HUDEP-2 (cell line): ENCODE results near the gene RAPGEF1.
A peak's percentile ranks its signal among the peaks of the same experiment; 100 is the strongest.
"Not testable (repeated sequence)": the region's sequence is repeated elsewhere in the genome, so short reads cannot be mapped to it uniquely, and the experiment has no call there.

Experiments used
- DNase-seq, 76 experiments: peaks; one replicate each; lab custom pipeline; 2025; ENCODE audit not compliant: unreplicated experiment in 76 of 76; lab: John Stamatoyannopoulos, UW

The RAPGEF1 gene

GRCh38 chr9:131739959-131740648, at the start of gene RAPGEF1:
Gene RAPGEF1 (minus strand): TSS chr9:131740076. CDS start chr9:131739830, 246 bp downstream.
- DNase-seq, result peak in 55 of 76 experiments; percentile 5 to 75 (median 47)

GRCh38 chr9:131788851-131789250, 49.0 kb upstream of the RAPGEF1 start:
- DNase-seq, result no peak

DNA sequence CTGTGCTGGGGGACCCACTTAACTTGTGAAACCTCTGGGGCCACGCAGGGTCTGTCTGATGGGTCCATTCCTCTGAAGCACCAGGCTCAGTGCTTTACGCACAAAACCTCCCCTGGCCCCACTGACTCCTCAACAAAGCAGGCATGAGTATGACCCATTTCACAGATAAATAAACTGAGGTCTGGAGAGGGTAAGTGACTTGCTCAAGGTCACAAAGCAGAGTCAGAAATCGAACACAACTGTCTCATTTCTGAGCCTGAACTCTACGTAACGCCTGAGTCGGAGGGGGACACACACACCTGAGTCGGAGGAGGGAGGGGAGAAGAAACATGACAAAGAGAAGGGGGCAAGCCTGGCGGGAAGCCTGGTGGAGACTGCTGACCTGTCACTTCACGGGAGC, 48.0 kb upstream of the RAPGEF1 start:
- no peak for DNase-seq

- DNase-seq, result no peak
Measured at GRCh38 chr9:131784748-131785501, 45.0 kb upstream of the RAPGEF1 start.

DNA sequence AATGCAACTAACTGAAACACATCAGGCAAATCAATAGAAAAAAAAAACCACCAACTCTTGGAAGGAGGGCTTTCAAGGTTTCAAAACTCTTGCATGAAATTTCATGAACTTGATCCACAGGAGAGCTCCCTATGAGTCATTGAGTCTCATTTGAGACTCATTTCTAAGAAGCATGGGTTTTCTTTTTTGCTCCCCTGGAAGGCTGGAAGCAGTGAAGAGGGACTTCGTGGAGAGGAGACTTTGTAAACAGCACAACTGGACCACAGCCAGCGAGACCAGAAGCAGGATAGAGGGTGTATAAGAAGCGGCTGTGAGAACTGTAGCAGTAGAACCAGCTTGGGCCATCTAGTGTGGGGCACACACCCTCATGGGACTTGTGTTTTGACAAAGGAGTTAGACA, 41.2 kb upstream of the RAPGEF1 start:
- DNase-seq, result no peak

GRCh38 chr9:131776473-131776872, 36.6 kb upstream of the RAPGEF1 start:
- DNase-seq, result peak in 40 of 76 experiments; percentile 1 to 47 (median 14)

GRCh38 chr9:131776036-131776435, 36.2 kb upstream of the RAPGEF1 start:
- no peak for DNase-seq

DNA sequence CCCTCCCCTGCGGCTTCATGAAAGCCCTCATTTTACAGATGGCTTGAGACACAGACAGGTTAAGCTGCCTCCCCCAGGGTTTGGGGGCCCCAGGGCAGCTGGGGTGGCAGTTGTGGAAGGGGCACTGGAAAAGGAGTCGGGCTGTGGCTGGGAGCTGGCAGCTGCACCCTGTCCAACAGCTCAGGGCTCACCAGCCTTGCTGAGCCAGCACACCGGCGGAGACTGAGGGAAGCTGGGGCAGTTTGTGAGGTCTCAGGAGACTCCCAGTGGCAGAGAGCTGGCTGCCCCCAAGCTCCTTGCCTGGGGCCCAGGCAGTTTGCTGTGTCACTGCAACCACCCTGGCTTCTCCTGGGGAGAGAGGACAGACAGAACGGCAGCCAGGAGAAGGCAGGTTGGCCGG, 34.8 kb upstream of the RAPGEF1 start:
- DNase-seq, result no peak

- DNase-seq, result peak in 44 of 76 experiments; percentile 2 to 52 (median 20)
Measured at GRCh38 chr9:131773911-131774379, 34.1 kb upstream of the RAPGEF1 start.

- no peak for DNase-seq
Measured at GRCh38 chr9:131772940-131773339, 33.1 kb upstream of the RAPGEF1 start.

DNA sequence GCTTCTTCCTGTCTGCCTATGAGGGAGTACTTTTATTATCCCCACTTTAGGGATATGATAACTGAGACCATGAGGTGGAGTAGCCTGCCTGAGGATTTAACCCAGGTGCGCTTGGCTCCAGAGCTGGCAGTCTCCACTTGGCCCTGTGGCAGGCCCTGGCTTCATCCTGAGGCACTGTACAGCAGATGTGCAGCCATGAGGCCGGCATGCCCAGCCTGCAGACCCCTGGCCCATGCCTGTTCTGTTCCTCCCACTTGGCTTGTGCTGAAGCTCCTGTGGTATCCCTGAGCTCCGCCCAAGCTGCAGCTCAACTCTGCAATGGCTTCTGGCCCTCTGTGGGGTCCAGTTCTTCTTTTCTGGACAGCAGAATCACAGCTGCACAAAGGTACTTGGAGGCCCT, 31.8 kb upstream of the RAPGEF1 start:
- no peak for DNase-seq

DNA sequence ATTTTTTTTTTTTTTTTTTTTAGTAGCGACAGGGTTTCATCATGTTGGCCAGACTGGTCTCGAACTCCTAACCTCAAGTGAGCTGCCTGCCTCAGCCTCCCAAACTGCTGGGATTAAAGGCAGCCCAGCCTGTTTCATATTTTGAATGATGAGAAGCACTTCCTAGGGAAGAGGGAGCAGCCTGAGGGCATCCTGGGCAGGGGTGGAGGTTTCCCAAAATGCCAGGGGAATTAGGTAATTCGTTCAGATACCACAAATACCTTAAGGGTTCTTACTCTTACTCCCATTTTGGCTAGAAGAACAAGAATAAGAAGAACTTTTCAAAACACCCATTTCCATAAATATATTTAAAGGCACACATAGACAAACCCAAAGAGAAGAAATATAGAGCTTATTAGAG, 29.5 kb upstream of the RAPGEF1 start:
- DNase-seq, result no peak

GRCh38 chr9:131764568-131764967, 24.7 kb upstream of the RAPGEF1 start:
- DNase-seq, result no peak

DNA sequence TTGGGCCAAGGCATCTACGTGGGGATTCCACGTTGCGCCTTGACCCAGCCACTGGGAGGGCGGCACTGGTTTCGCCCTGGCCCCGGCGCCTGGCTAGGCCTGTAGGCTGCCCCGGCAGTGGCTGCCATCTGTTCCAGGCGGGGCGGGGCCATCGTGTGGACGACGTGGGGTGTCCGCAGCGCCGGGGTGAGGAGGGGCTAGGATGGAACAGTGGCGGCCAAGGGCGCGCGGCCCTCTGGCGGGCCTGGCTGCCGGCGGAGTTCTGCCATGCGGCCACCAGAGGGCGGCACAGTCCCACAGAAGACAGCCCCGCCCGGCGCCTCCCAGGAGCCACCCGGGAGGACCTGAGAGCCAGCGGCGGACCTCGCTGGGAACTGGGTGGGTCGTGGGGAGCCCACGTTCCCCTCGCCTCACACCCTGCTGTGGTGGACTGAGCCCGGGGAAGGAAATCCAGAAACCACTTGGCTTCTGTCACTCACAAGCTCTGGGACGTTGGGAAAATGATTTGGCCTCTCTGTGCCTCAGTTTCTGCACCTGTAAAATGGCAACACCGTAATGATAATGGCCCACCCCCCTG, 22.6 kb upstream of the RAPGEF1 start:
- peak in 57 of 76 experiments; percentile 4 to 69 (median 40) for DNase-seq

DNA sequence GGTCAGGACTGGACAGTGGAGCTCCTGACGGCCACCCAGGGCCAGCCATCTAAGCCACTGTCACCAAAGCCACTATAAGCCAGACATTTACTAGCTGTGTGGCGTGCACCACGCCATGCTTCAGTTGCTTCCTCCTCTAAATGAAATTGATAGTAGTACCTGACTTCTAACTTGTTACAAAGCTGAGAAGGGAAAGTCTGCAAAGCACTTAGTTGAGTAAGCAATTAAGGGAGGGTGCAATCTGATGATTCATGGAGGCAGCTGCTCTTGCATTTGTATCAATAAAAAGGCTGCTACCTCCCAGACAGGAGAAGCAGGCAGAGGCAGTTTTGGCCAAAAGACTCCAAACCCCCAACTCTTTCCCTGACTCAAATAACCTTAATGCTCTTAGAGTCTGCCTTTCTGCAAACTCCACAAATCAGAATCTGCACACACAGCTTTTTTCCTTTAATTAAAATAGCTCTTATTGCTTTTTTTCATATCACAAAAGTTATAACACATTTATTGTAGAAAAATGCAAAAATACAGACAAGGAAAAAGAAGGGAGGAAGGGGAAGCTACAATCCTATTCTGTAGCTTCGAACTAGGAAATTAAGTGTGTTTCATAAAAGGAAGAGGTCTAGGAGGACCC, 19.3 kb upstream of the RAPGEF1 start:
- no peak for DNase-seq

DNA sequence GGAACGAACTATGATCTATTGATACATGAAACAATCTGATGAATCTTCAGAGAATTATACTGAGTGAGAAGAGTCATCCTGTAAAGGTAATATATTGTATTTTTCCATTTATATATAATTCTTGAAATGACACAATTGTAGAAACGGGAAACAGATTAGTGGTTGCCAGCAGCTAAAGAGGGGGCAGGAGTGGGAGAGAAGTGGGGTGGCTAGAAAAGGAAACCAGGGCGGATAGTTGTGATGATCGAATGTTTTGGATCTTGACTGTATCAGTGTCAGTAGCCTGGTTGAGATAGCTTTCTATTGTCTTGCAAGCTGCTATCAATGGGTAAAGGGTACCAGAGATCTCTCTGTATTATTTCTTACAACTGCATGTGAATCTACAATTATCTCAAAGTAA, 17.7 kb upstream of the RAPGEF1 start:
- DNase-seq, result no peak

- peak in 64 of 76 experiments; percentile 12 to 83 (median 54) for DNase-seq
Measured at GRCh38 chr9:131755541-131756198, 15.8 kb upstream of the RAPGEF1 start.

DNA sequence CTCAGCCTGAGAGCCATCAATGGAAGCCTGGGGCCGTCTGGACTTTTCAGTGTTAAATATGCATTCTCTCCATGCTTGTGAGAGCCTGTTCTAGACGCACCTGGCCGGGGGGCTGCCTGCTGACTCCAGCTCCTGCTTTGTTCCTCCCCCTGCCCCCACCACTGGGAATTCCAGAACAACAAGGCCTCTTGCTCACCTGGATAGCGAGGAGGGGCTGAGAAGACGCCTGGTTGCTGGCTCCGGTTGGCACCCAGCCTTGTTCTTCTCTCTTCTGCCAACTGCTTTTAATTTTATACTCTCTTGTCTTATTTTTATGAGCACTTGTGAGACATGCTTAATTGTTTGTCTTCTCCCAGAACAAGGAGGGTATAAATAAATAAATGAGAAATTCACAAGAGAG, 15.0 kb upstream of the RAPGEF1 start:
- no peak for DNase-seq

DNA sequence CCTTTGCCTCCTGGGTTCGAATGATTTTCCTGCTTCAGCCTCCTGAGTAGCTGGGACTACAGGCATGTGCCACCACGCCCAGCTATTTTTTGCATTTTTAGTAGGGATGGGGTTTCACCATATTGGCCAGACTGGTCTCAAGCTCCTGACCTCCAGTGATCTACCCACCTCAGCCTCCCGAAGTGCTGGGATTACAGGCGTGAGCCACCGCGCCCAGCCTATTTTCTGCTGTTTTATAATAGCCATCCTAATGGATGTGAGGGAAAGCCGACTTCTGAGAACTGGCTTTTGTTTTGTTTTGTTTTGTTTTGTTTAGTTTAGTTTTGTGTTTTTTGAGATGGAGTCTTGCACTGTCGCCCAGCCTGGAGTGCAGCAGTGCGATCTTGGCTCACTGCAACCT, 13.9 kb upstream of the RAPGEF1 start:
- not testable (repeated sequence) for DNase-seq

- DNase-seq, result no peak
Measured at GRCh38 chr9:131752231-131752884, 12.5 kb upstream of the RAPGEF1 start.
